Measurements from ENCODE around the gene STX7.

DNA sequence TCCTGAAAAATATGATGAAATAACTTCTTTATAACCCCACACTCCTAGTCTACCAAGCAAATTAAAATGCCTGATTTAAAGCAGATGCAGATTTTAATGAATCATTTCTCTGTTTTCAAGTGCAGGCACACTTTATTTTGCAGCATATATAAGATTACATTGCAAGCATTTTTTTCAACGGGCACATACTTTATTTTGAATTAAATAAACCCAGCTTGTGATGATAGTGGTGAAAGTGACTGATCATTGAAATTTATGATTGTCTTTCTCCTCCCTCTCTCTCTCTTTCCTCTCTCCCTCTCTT is 99.5 kb downstream of the STX7 start:
- TF ChIP-seq POLR2A (IDR thresholded peaks at IDR 0.05): no peak
- TF ChIP-seq CTCF (IDR thresholded peaks at IDR 0.05): no peak
